ENCODE data around the gene ITPK1.
"Not testable (repeated sequence)": the region's sequence is repeated elsewhere in the genome, so short reads cannot be mapped to it uniquely, and the experiment has no call there.

Gene ITPK1

DNA sequence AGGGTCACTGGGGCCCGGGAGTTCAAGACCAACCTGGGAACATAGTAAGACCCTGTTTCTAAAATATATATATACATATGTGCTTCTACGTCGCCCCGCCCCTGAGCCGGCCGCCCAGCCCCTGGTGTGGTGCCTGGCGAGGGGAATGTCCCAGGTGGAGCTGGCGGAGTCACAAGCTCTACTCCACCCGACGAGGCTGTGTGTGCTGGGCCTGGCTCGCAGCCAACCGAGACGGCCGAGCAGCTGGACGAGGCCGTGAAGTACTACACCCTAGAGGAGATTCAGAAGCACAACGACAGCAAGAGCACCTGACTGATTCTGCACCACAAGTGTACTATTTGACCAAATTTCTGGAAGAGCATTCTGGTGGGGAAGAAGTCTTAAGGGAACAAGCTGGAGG, 22.1 kb upstream of the ITPK1 start:
- TF ChIP-seq, protein P1, sequence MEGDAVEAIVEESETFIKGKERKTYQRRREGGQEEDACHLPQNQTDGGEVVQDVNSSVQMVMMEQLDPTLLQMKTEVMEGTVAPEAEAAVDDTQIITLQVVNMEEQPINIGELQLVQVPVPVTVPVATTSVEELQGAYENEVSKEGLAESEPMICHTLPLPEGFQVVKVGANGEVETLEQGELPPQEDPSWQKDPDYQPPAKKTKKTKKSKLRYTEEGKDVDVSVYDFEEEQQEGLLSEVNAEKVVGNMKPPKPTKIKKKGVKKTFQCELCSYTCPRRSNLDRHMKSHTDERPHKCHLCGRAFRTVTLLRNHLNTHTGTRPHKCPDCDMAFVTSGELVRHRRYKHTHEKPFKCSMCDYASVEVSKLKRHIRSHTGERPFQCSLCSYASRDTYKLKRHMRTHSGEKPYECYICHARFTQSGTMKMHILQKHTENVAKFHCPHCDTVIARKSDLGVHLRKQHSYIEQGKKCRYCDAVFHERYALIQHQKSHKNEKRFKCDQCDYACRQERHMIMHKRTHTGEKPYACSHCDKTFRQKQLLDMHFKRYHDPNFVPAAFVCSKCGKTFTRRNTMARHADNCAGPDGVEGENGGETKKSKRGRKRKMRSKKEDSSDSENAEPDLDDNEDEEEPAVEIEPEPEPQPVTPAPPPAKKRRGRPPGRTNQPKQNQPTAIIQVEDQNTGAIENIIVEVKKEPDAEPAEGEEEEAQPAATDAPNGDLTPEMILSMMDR (IDR thresholded peaks at IDR 0.05; ENCODE audit: insufficient read depth, low read depth, low read length, missing control alignments), result no peak
- no peak for DNase-seq (ENCODE audit: low read depth)
- no peak overlapping the region for H3K4me3 ChIP-seq (ENCODE audit: low read depth, low read length)

DNA sequence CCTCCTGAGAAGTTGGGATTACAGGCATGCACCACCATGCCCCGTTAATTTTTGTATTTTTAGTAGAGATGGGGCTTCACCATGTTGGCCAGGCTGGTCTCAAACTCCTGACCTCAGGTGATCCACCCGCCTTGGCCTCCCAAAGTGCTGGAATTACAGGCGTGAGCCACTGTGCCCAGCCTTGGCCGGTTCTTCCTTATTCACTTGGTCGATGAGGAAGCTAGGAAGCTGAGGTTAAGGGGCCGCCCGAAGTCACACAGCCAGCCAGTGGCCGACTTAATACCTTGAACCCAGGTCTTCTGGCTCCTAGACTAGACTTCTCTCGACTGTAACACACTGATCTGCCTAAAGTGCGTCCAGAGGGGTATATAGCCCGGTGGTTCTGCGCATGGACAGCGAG, 20.8 kb upstream of the ITPK1 start:
- not testable (repeated sequence) for H3K4me3 ChIP-seq (ENCODE audit: low read depth, low read length); DNase-seq (ENCODE audit: low read depth)

DNA sequence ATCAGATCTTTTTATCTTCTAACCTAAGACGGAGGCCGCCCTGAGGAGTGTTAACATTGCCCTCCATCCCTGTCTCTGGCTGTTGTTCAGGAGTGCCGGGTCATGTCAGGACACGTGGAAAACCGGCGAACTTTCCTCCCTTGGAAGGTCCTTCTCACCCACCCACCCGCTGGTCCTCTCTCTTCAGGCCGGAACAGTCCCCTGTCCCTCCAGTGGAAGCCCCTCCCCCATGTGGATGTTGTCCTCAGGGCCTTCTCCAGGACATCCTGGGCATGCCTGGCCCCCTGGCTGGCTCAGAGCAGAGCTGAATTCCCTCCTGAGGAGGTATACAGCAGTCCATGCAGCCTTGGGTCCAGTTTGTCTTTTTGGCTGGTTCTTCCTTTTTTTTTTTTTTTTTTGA, 20.3 kb upstream of the ITPK1 start:
- H3K4me3 ChIP-seq (ENCODE audit: low read depth, low read length), result no peak overlapping the region
- no peak for DNase-seq (ENCODE audit: low read depth)
- TF ChIP-seq, protein P1 (IDR thresholded peaks at IDR 0.05; ENCODE audit: insufficient read depth, low read depth, low read length, missing control alignments), result no peak

DNA sequence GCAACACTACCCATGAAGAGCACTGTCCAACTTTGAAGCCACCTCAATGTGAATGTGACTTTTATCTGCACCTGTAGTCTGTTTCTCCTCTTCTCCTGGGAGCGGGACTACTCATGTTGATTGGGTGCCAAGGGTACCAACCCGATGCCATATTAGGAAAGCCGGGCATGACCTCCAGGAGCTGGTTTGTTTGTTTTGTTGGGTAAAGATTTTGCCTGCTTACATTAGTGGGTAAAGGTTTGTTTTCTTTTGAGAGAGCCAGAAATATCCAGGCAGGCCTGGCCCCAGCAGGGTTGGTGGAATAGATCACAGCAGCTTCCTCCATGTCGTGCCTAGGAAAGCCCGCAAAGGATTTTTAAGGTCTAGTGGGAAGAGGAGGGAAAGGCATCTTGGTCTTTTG, 19.7 kb upstream of the ITPK1 start:
- TF ChIP-seq, protein P1 (IDR thresholded peaks at IDR 0.05; ENCODE audit: insufficient read depth, low read depth, low read length, missing control alignments), result no peak
- DNase-seq (ENCODE audit: low read depth), result no peak
- H3K4me3 ChIP-seq (ENCODE audit: low read depth, low read length), result no peak overlapping the region

DNA sequence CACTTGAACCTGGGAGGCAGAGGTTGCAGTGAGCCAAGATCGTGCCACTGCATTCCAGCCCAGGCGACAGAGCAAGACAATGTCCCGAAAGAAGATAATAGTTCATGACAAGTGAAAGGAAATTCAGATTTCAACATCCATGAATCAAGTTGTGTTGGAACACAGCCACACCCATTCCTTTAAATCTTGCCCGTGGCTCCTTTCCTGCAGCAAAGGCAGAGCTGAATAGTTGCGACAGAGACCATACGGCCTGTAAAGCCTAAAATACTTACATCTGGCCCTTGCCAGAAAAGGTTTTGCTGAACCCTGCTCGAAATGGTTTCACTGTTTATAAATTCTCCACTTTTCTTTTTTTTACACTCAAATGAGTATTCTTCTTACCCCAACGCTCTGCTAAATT, 17.7 kb upstream of the ITPK1 start:
- TF ChIP-seq, protein P1 (IDR thresholded peaks at IDR 0.05; ENCODE audit: insufficient read depth, low read depth, low read length, missing control alignments), result no peak
- H3K4me3 ChIP-seq (ENCODE audit: low read depth, low read length), result no peak overlapping the region
- DNase-seq (ENCODE audit: low read depth), result no peak

DNA sequence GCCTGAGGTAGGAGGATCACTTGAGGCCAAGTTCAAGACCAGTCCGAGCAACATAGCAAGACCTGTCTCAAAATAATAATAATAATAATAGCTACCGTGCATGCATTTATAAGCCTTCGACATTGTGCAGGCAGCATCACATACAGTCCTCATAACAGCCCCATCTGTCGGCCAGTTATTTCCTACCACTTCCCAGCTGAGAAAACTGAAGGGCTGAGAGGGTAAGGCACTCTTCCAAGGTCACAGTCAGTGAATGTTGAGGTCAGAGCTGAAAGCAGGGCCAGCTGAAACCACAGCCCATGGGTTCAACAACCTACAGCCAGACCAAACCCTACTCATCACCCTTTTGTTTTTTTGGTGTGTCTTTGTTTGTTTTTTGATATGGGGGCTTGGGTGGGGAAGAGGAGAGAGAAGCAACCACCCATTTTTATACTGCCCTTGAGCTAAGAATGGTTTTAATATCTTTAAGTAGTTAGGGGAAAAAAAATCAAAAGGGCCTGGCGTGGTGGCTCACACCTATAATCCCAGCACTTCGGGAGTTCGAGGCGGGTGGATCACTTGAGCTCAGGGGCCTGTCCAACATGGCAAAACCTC, 16.8 kb upstream of the ITPK1 start:
- DNase-seq (ENCODE audit: low read depth), result peak; percentile 59
- TF ChIP-seq, protein P1 (IDR thresholded peaks at IDR 0.05; ENCODE audit: insufficient read depth, low read depth, low read length, missing control alignments), result peak; percentile 54
- H3K4me3 ChIP-seq (ENCODE audit: low read depth, low read length), result no peak overlapping the region

DNA sequence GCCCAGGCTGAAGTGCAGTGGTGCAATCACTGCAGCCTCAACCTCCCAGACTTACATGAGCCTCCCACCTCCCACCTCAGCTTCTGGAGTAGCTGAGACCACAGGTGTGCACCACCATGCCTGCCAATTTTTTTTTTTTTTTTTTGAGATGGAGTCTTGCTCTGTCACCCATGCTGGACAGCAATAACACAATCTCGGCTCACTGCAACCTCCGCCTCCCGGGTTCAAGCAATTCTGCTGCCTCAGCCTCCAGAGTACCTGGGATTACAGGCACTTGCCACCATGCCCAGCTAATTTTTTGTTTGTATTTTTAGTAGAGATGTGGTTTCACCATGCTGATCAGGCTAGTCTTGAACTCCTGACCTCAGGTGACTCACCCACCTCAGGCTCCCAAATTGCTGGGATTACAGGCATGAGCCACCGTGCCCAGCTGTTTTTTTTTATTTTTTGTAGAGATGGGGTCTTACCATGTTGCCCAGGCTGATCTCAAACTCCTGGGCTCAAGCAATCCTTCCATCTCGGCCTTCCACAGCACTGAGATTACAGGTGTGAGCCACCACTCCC, 15.6 kb upstream of the ITPK1 start:
- H3K4me3 ChIP-seq (ENCODE audit: low read depth, low read length); DNase-seq (ENCODE audit: low read depth): not testable (repeated sequence)

DNA sequence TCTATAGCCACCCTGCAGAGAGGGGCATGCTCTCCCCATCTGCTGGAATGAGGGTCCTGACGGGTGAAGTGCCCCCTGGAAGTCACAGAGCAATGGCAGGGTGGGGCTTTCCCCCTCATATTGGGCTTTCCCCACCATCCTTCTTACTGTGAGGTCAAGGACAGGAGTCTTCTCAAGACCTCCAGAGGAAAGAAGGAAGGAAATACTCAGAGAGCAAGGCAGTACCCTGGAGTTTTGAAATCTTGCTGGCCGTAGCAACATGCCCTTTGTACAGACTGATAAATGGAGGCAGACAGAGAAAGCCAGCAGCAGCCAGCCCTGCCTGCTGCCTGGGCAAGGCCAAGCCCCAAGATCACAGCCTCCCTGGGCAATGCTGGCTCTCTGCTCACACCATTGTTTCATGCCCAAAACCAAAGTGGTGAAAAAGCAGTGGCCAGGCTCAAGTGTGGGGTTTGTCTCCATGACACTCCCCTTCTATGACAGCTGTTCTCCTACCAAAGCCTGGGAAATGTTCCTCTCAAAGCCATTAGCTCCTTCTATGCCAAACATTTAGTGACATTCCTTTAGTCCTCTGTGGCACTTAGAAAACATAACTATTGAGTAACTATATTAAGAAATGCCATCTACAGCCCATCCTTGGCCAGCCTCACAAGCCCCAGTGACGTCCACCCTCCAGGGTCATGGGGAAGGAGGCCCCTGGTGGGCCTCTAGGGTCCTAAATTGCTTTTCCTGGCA, 13.2 kb upstream of the ITPK1 start:
- TF ChIP-seq, protein P1 (IDR thresholded peaks at IDR 0.05; ENCODE audit: insufficient read depth, low read depth, low read length, missing control alignments), result no peak
- H3K4me3 ChIP-seq (ENCODE audit: low read depth, low read length), result no peak overlapping the region
- DNase-seq (ENCODE audit: low read depth), result no peak

Data from GM12865 (cell line).